Thyroid gland (tissue), 4 donors: ENCODE data around the gene HOXC6. TPM values are rescaled to one million over a fixed set of nuclear protein-coding genes. Genes with fewer than 3 reads are reported as not detected.

Experiments used
- DNase-seq, 2 donors: peaks; one replicate each; pipeline ENCODE4 v3.0.0-alpha.2; 2019
- H3K27ac ChIP-seq, 3 donors: fragments of 200-600 bp; sonication (generic); 1 replicate in 2 of 3; 2 replicates in 1 of 3; pipeline ENCODE4 v1.5.1; 2016 to 2019; ENCODE audit warnings: mild to moderate bottlenecking in 1 of 3, moderate library complexity in 1 of 3
- H3K27me3 ChIP-seq: fragments of 200-600 bp; sonication (generic); one replicate; pipeline ENCODE4 v1.5.1; 2019
- H3K36me3 ChIP-seq, 2 donors: fragments of 200-600 bp; sonication (generic); one replicate each; pipeline ENCODE4 v1.5.1; 2016 to 2019
- H3K4me1 ChIP-seq, 2 donors: fragments of 200-600 bp; sonication (generic); one replicate each; pipeline ENCODE4 v1.5.1; 2017 to 2019
- H3K4me3 ChIP-seq, 3 donors: fragments of 200-600 bp; sonication (generic); replicated peaks in 1 of 3; 1 replicate in 2 of 3; 2 replicates in 1 of 3; pipeline ENCODE4 v1.5.1; 2016; ENCODE audit warnings: mild to moderate bottlenecking in 1 of 3
- H3K9me3 ChIP-seq: fragments of 200-600 bp; sonication (generic); one replicate; pipeline ENCODE4 v1.5.1; 2017
- CTCF ChIP-seq, 6 experiments: fragments of 200-600 bp in 3 of 6; fragments of 450-650 bp in 3 of 6; sonication (generic) in 3 of 6; IDR thresholded peaks; one replicate each; pipeline ENCODE4 v1.5.1; 2016 to 2019; ENCODE audit warnings: antibody characterized with exemption in 6 of 6, mild to moderate bottlenecking in 2 of 6, inconsistent platforms in 1 of 6, moderate library complexity in 1 of 6
- POLR2A ChIP-seq, 2 donors: fragments of 450-650 bp; IDR thresholded peaks; one replicate each; pipeline ENCODE4 v1.6.1; 2017; ENCODE audit warnings: antibody characterized with exemption in 2 of 2, mild to moderate bottlenecking in 2 of 2, moderate library complexity in 1 of 2
- WGBS, 2 donors: methylation state at CpG; one replicate each; pipeline ENCODE4 v1.1.5; 2017; 5-methylcytosine and 5-hydroxymethylcytosine counted together
- intact Hi-C: fragments of 100-400 bp; cut with DNase I; formaldehyde crosslinking; loops from one replicate; pipeline ENCODE4 v1.15.1; 2023
- total RNA-seq, 4 donors: library from RNA; depleted of rRNA; stranded (reverse); fragments of >200 nt; gene quantifications; one replicate each; pipeline ENCODE4 v1.2.3, GENCODE V29; 2016

The HOXC6 gene
- total RNA-seq, 4 donors from 2014 or later: not detected

- peaks cover 89% of the 10 kb centered on the region for H3K27me3 ChIP-seq
- DNase-seq: no peak
- no peak for TF ChIP-seq CTCF (IDR thresholded peaks at IDR 0.05)
- H3K4me3 ChIP-seq: no peak overlapping the region
- WGBS, 2 donors: 11 to 17% methylated on average over 29 to 30 of the region's 30 CpGs
- no peaks in the 10 kb centered on the region for H3K9me3 ChIP-seq
- no peak overlapping the region for H3K27ac ChIP-seq
- intact Hi-C loops: loop anchor here (10.0 kb wide), 1 partner anchor 217 kb away; no protein-coding TSS in a partner anchor
- no peaks in the 10 kb centered on the region for H3K36me3 ChIP-seq
- H3K4me1 ChIP-seq: peaks cover 17 to 18% of the 10 kb centered on the region in 2 donors
These were observed 46.3 kb upstream of the HOXC6 start for GRCh38 chr12:53981634-53982565.

GRCh38 chr12:53982648-53983567, 45.3 kb upstream of the HOXC6 start:
- Histone ChIP-seq H3K4me3 (no peak overlapping the region), H3K27ac (no peak overlapping the region), H3K36me3 (no peaks in the 10 kb centered on the region), H3K9me3 (no peaks in the 10 kb centered on the region), H3K27me3 (peaks cover 91% of the 10 kb centered on the region), H3K4me1 (peaks cover 17 to 18% of the 10 kb centered on the region in 2 donors)
- intact Hi-C loops: loop anchor here (10.0 kb wide), 1 partner anchor 218 kb away; no protein-coding TSS in a partner anchor
- WGBS, 2 donors: 10 to 12% methylated on average over 26 of the region's 26 CpGs
- TF ChIP-seq CTCF (IDR thresholded peaks at IDR 0.05): no peak
- no peak for TF ChIP-seq POLR2A (IDR thresholded peaks at IDR 0.05)
- DNase-seq: no peak

GRCh38 chr12:53983568-53983949, 44.7 kb upstream of the HOXC6 start:
- TF ChIP-seq CTCF (IDR thresholded peaks at IDR 0.05) (no peak), POLR2A (IDR thresholded peaks at IDR 0.05) (no peak)
- H3K36me3 ChIP-seq: no peaks in the 10 kb centered on the region
- WGBS, 2 donors: 5 to 11% methylated on average over 17 of the region's 17 CpGs
- DNase-seq: no peak
- no peak overlapping the region for H3K27ac ChIP-seq
- H3K27me3 ChIP-seq: peaks cover 94% of the 10 kb centered on the region
- H3K4me1 ChIP-seq: peaks cover 17 to 18% of the 10 kb centered on the region in 2 donors
- H3K4me3 ChIP-seq: no peak overlapping the region
- intact Hi-C loops: loop anchor here (10.0 kb wide), 1 partner anchor 219 kb away; no protein-coding TSS in a partner anchor
- H3K9me3 ChIP-seq: no peaks in the 10 kb centered on the region

GRCh38 chr12:53983950-53984572, 44.2 kb upstream of the HOXC6 start:
- TF ChIP-seq POLR2A (IDR thresholded peaks at IDR 0.05): no peak
- TF ChIP-seq CTCF (IDR thresholded peaks at IDR 0.05): no peak
- no peaks in the 10 kb centered on the region for H3K9me3 ChIP-seq
- WGBS, 2 donors: 6 to 8% methylated on average over 29 to 30 of the region's 30 CpGs
- H3K36me3 ChIP-seq: no peaks in the 10 kb centered on the region
- H3K27me3 ChIP-seq: peaks cover 94% of the 10 kb centered on the region
- no peak overlapping the region for H3K4me3 ChIP-seq
- peaks cover 17 to 18% of the 10 kb centered on the region in 2 donors for H3K4me1 ChIP-seq
- intact Hi-C loops: loop anchor here (10.0 kb wide), 1 partner anchor 219 kb away; no protein-coding TSS in a partner anchor
- no peak overlapping the region for H3K27ac ChIP-seq
- DNase-seq: no peak
